Lower lobe of right lung (tissue), 2 donors: ENCODE data around the gene GNAO1. TPM values are rescaled to one million over a fixed set of nuclear protein-coding genes. Genes with fewer than 3 reads are reported as not detected.

Source experiments
- ATAC-seq, 2 donors: fragments of 200-7000 bp; cut with Tn5 transposase; one replicate each; pipeline ENCODE4 v1.9.1; 2020 to 2022; ENCODE audit warnings: mild to moderate bottlenecking in 2 of 2, moderate library complexity in 2 of 2
- DNase-seq: peaks from one replicate; pipeline ENCODE4 v3.0.0-alpha.2; 2020
- H3K27ac ChIP-seq: fragments of 200-600 bp; one replicate; pipeline ENCODE4 v1.8.0; 2022
- H3K27me3 ChIP-seq: fragments of 200-600 bp; one replicate; pipeline ENCODE4 v1.8.0; 2022; ENCODE audit warnings: low read depth
- H3K36me3 ChIP-seq: fragments of 200-600 bp; one replicate; pipeline ENCODE4 v1.8.0; 2022; ENCODE audit warnings: mild to moderate bottlenecking
- H3K4me1 ChIP-seq: fragments of 200-600 bp; one replicate; pipeline ENCODE4 v1.8.0; 2022
- H3K4me3 ChIP-seq: fragments of 200-600 bp; one replicate; pipeline ENCODE4 v1.8.0; 2022; ENCODE audit warnings: mild to moderate bottlenecking
- H3K9me3 ChIP-seq: fragments of 200-600 bp; one replicate; pipeline ENCODE4 v1.8.0; 2022
- CTCF ChIP-seq: fragments of 200-600 bp; IDR thresholded peaks from one replicate; pipeline ENCODE4 v1.8.0; 2022; ENCODE audit warnings: antibody characterized with exemption, mild to moderate bottlenecking
- intact Hi-C: fragments of 100-400 bp; cut with DNase I; formaldehyde crosslinking; loops from one replicate; pipeline ENCODE4 v1.11.0; 2022
- total RNA-seq: library from RNA; stranded (reverse); fragmentation: NEBNext Ultra II Directional; extraction: Animal tissue kit (Norgen Biotek cat#: 25700); gene quantifications from one replicate; pipeline ENCODE4 v1.2.1, GENCODE V29; 2021
- donor health status: DM: no; HTN: yes; CAD: no; lungs with severe emphysema.

GNAO1 gene
- total RNA-seq, 1 donor from 2014 or later, result 1.8 TPM

- Histone ChIP-seq H3K27ac (no peak overlapping the region), H3K9me3 (no peaks in the 10 kb centered on the region), H3K4me1 (no peaks in the 10 kb centered on the region), H3K4me3 (no peak overlapping the region), H3K27me3 (no peaks in the 10 kb centered on the region), H3K36me3 (no peaks in the 10 kb centered on the region)
- no peak for TF ChIP-seq CTCF
- intact Hi-C loops, result no loop called here
- ATAC-seq, result no peak
- DNase-seq, result no peak
Observed at GRCh38 chr16:56331915-56332314, 140.6 kb downstream of the GNAO1 start.

- intact Hi-C loops, result no loop called here
- H3K4me3 ChIP-seq, result no peak overlapping the region
- peak; percentile 35 to 50 for ATAC-seq
- no peaks in the 10 kb centered on the region for H3K36me3 ChIP-seq
- H3K9me3 ChIP-seq, result no peaks in the 10 kb centered on the region
- H3K4me1 ChIP-seq, result no peaks in the 10 kb centered on the region
- no peak for DNase-seq
- no peaks in the 10 kb centered on the region for H3K27me3 ChIP-seq
- H3K27ac ChIP-seq, result no peak overlapping the region
- peak; percentile 24 for TF ChIP-seq CTCF
Observed at GRCh38 chr16:56332464-56333079, 141.3 kb downstream of the GNAO1 start.

GRCh38 chr16:56334761-56335160, 143.5 kb downstream of the GNAO1 start:
- H3K27me3 ChIP-seq, result no peaks in the 10 kb centered on the region
- no peak for ATAC-seq
- DNase-seq, result no peak
- no peak overlapping the region for H3K4me3 ChIP-seq
- H3K4me1 ChIP-seq, result no peaks in the 10 kb centered on the region
- intact Hi-C loops, result no loop called here
- no peak for TF ChIP-seq CTCF
- no peaks in the 10 kb centered on the region for H3K36me3 ChIP-seq
- H3K27ac ChIP-seq, result no peak overlapping the region
- H3K9me3 ChIP-seq, result no peaks in the 10 kb centered on the region

GRCh38 chr16:56336071-56336688, 144.9 kb downstream of the GNAO1 start:
- Histone ChIP-seq H3K4me1 (no peaks in the 10 kb centered on the region), H3K9me3 (no peaks in the 10 kb centered on the region), H3K27me3 (no peaks in the 10 kb centered on the region), H3K36me3 (no peaks in the 10 kb centered on the region), H3K4me3 (no peak overlapping the region), H3K27ac (no peak overlapping the region)
- intact Hi-C loops, result no loop called here
- ATAC-seq (no peak), DNase-seq (no peak)
- no peak for TF ChIP-seq CTCF

- no peak for ATAC-seq
- no peak for DNase-seq
- Histone ChIP-seq H3K36me3 (no peaks in the 10 kb centered on the region), H3K4me3 (no peak overlapping the region), H3K27ac (no peak overlapping the region), H3K4me1 (no peaks in the 10 kb centered on the region), H3K27me3 (no peaks in the 10 kb centered on the region), H3K9me3 (no peaks in the 10 kb centered on the region)
- TF ChIP-seq CTCF, result no peak
- intact Hi-C loops, result no loop called here
Observed at GRCh38 chr16:56336711-56337110, 145.4 kb downstream of the GNAO1 start.
